Testis (tissue), 2 donors: Measurements from ENCODE around the gene NFIL3.

ENCODE experiments used
- CTCF ChIP-seq, 3 experiments: fragments of 450-650 bp in 2 of 3; fragments of 200-600 bp in 1 of 3; sonication (generic) in 1 of 3; IDR thresholded peaks; one replicate each; pipeline ENCODE4 v1.5.1; 2016 to 2019; ENCODE audit warnings: antibody characterized with exemption in 3 of 3, mild to moderate bottlenecking in 2 of 3, moderate library complexity in 1 of 3
- POLR2A ChIP-seq: fragments of 450-650 bp; IDR thresholded peaks from one replicate; pipeline ENCODE4 v1.6.1; 2017; ENCODE audit warnings: antibody characterized with exemption, mild to moderate bottlenecking, moderate library complexity

GRCh38 chr9:91458906-91459305 is 35.3 kb upstream of the NFIL3 start:
- TF ChIP-seq POLR2A: no peak
- no peak for TF ChIP-seq CTCF (IDR thresholded peaks at IDR 0.05)
